MM.1S (cell line): ENCODE results near the gene CDC123.
"Not testable (repeated sequence)": the region's sequence is repeated elsewhere in the genome, so short reads cannot be mapped to it uniquely, and the experiment has no call there.

Source experiments
- DNase-seq: peaks from one replicate; pipeline ENCODE4 v3.0.0-alpha.2; 2015
- H2AFZ ChIP-seq: fragments of 300-600 bp; sonication (generic); 2 replicates; pipeline ENCODE4 v1.6.0; 2016; ENCODE audit warnings: antibody characterized with exemption, low read length
- H3F3A ChIP-seq: fragments of 300-600 bp; sonication (generic); 2 replicates; pipeline ENCODE4 v1.6.1; 2016; ENCODE audit warnings: mild to moderate bottlenecking, antibody characterized with exemption, low read length, moderate library complexity, mixed read lengths; ENCODE audit not compliant: insufficient read depth
- H3K27ac ChIP-seq: fragments of 300-600 bp; sonication (generic); 2 replicates; pipeline ENCODE4 v1.5.1; 2016; ENCODE audit warnings: mild to moderate bottlenecking, low read length
- H3K27me3 ChIP-seq: fragments of 300-600 bp; sonication (generic); replicated peaks from 2 replicates; pipeline ENCODE4 v1.6.0; 2016; ENCODE audit warnings: low read length; ENCODE audit not compliant: insufficient read depth
- H3K36me3 ChIP-seq: fragments of 300-600 bp; sonication (generic); replicated peaks from 2 replicates; pipeline ENCODE4 v1.6.1; 2016; ENCODE audit warnings: mild to moderate bottlenecking, low read length, mixed read lengths; ENCODE audit not compliant: insufficient read depth
- H3K4me1 ChIP-seq: fragments of 300-600 bp; sonication (generic); 2 replicates; pipeline ENCODE4 v1.6.1; 2016; ENCODE audit warnings: low read length, mixed read lengths
- H3K4me2 ChIP-seq: fragments of 300-600 bp; sonication (generic); 2 replicates; pipeline ENCODE4 v1.6.0; 2016; ENCODE audit warnings: low read depth, low read length
- H3K4me3 ChIP-seq: fragments of 300-600 bp; sonication (generic); 2 replicates; pipeline ENCODE4 v1.5.1; 2016; ENCODE audit warnings: low read length, mixed read lengths
- H3K79me2 ChIP-seq: fragments of 300-600 bp; sonication (generic); 2 replicates; pipeline ENCODE4 v1.6.1; 2016; ENCODE audit warnings: mixed run types, low read length, mixed read lengths
- H3K9ac ChIP-seq: fragments of 300-600 bp; sonication (generic); 2 replicates; pipeline ENCODE4 v1.6.1; 2016; ENCODE audit warnings: low read length, mixed read lengths
- H3K9me2 ChIP-seq: fragments of 300-600 bp; sonication (generic); replicated peaks from 2 replicates; pipeline ENCODE4 v1.6.1; 2016; ENCODE audit warnings: mild to moderate bottlenecking, low read length, mixed read lengths; ENCODE audit not compliant: insufficient read depth
- H3K9me3 ChIP-seq: fragments of 300-600 bp; sonication (generic); replicated peaks from 2 replicates; pipeline ENCODE4 v1.6.1; 2016; ENCODE audit warnings: mild to moderate bottlenecking, low read length, mixed read lengths; ENCODE audit not compliant: insufficient read depth
- H4K20me1 ChIP-seq: fragments of 300-600 bp; sonication (generic); 2 replicates; pipeline ENCODE4 v1.6.1; 2016; ENCODE audit warnings: mild to moderate bottlenecking, low read length, moderate library complexity, mixed read lengths; ENCODE audit not compliant: insufficient read depth
- EZH2 ChIP-seq: fragments of 300-600 bp; sonication (generic); optimal IDR thresholded peaks from 2 replicates; pipeline ENCODE3; 2017; ENCODE audit warnings: low read depth, mild to moderate bottlenecking, antibody characterized with exemption, low read length, mixed read lengths
- EZH2phosphoT487 ChIP-seq: fragments of 300-600 bp; sonication (generic); IDR thresholded peaks from 2 replicates; pipeline ENCODE4 v1.6.1; 2018; ENCODE audit warnings: antibody characterized with exemption, low read length
- TF ChIP-seq, protein P1 (sequence below): fragments of 300-600 bp; sonication (generic); IDR thresholded peaks from 2 replicates; pipeline ENCODE4 v1.5.1; 2016; ENCODE audit warnings: antibody characterized with exemption, low read length, mixed read lengths

CDC123 gene

DNA sequence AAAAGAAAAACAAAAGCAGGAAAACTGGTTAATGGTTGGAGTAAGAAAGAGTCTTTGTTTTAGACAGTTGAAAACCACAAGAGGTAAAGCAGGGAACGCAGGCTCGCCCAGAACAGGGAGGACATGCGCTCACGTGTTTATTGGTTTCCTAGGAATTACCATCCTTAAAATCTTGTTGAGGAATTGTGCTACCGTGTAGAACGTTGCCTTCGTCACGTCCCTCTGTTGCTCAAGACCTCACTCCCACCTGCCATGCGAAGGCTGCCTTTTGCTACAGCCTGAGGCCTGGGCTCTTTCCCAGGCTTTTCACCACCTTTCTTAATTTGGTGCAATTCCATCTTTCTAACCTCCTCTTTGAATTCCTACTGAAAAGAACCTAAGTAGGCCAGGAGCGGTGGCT is 91.8 kb downstream of the CDC123 start:
- Histone ChIP-seq H3K4me3 (no peak overlapping the region), H3K79me2 (no peaks in the 10 kb centered on the region), H3K9me2 (no peaks in the 10 kb centered on the region), H3K9ac (no peak overlapping the region), H3F3A (no peaks in the 10 kb centered on the region), H3K9me3 (no peaks in the 10 kb centered on the region), H3K27me3 (no peaks in the 10 kb centered on the region), H3K4me2 (no peak overlapping the region), H2AFZ (no peak overlapping the region), H3K4me1 (no peaks in the 10 kb centered on the region), H3K36me3 (no peaks in the 10 kb centered on the region), H3K27ac (no peak overlapping the region), H4K20me1 (no peaks in the 10 kb centered on the region)
- no peak for DNase-seq
- TF ChIP-seq, protein P1, sequence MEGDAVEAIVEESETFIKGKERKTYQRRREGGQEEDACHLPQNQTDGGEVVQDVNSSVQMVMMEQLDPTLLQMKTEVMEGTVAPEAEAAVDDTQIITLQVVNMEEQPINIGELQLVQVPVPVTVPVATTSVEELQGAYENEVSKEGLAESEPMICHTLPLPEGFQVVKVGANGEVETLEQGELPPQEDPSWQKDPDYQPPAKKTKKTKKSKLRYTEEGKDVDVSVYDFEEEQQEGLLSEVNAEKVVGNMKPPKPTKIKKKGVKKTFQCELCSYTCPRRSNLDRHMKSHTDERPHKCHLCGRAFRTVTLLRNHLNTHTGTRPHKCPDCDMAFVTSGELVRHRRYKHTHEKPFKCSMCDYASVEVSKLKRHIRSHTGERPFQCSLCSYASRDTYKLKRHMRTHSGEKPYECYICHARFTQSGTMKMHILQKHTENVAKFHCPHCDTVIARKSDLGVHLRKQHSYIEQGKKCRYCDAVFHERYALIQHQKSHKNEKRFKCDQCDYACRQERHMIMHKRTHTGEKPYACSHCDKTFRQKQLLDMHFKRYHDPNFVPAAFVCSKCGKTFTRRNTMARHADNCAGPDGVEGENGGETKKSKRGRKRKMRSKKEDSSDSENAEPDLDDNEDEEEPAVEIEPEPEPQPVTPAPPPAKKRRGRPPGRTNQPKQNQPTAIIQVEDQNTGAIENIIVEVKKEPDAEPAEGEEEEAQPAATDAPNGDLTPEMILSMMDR: no peak
- TF ChIP-seq EZH2 (no peak), EZH2phosphoT487 (no peak)

DNA sequence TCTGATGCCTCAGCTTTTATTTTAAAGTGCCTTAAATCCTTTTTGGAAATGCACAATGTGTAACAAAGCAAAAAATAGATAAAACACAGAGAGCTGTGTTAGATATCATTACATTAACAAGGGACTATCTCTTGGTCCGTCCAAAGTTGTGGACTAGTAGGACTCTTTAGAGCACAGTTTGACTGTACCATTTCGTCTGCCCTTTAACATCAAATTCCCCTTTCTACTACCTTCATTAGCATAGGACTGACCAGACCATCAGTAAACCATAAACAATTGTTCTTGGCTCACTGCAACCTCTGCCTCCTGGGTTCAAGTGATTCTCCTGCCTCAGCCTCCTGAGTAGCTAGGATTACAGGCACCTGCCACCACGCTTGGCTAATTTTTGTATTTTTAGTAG is 101.8 kb downstream of the CDC123 start:
- not testable (repeated sequence) for DNase-seq, H3F3A ChIP-seq, H3K36me3 ChIP-seq, H3K4me3 ChIP-seq, H3K27me3 ChIP-seq, H3K27ac ChIP-seq, H3K4me2 ChIP-seq, H3K79me2 ChIP-seq, H3K9ac ChIP-seq, H3K9me3 ChIP-seq, H3K9me2 ChIP-seq, H3K4me1 ChIP-seq, H2AFZ ChIP-seq, H4K20me1 ChIP-seq

DNA sequence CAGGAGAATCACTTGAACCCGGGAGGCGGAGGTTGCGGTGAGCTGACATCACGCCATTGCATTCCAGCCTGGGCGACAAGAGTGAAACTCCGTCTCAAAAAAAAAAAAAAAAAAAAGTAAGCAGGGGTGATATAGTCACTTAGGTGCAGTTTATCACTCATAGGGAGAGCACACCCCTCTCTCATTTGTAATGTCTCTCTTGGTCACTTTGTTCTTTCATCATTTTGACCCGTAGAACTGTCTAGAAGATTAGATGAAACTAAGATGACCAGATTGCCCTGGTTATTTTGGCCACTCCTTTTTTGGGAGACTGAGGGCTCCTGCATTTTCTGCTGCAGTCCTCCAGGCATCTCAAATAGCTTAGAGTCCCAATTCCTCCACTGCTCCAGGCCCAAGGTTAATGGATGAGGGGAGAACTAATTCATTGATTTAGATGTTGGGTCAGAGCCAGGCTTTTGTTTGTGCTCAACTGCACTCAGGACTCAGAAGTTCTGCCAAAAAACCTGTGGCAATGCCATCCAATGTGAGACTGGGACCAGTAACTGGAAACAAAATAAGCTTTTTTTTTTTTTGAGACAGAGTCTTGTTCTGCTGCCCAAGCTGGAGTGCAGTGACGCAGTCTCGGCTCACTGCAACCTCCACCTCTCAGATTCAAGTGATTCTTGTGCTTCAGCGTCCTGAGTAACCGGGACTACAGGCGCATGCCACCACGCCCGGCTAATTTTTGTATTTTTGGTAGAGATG is 103.4 kb downstream of the CDC123 start:
- Histone ChIP-seq H3K4me3 (no peak overlapping the region), H3K4me2 (no peak overlapping the region), H3K9me3 (no peaks in the 10 kb centered on the region), H3K27ac (no peak overlapping the region), H4K20me1 (no peaks in the 10 kb centered on the region), H2AFZ (no peak overlapping the region), H3K9me2 (no peaks in the 10 kb centered on the region), H3K36me3 (no peaks in the 10 kb centered on the region), H3K79me2 (no peaks in the 10 kb centered on the region), H3K9ac (no peak overlapping the region), H3K4me1 (no peaks in the 10 kb centered on the region), H3F3A (no peaks in the 10 kb centered on the region), H3K27me3 (no peaks in the 10 kb centered on the region)
- TF ChIP-seq EZH2: no peak
- TF ChIP-seq, protein P1: no peak
- TF ChIP-seq EZH2phosphoT487: no peak
- DNase-seq: no peak
